ENCODE measurements around the gene PID1. TPM values are rescaled to one million over a fixed set of nuclear protein-coding genes. Genes with fewer than 3 reads are reported as not detected.

The PID1 gene
- total RNA-seq, 4 donors from 2014 or later, result 1.0 to 33.0 (median 8.4) TPM

- no peak overlapping the region for H3K4me3 ChIP-seq
- TF ChIP-seq CTCF (IDR thresholded peaks at IDR 0.05) (no peak), POLR2A (IDR thresholded peaks at IDR 0.05) (no peak)
- 79 to 94% methylated on average over 9 of the region's 9 CpGs for WGBS, 2 donors
- DNase-seq, result no peak
- H3K36me3 ChIP-seq, result no peaks in the 10 kb centered on the region
- no peaks in the 10 kb centered on the region for H3K9me3 ChIP-seq
- H3K27ac ChIP-seq, result no peak overlapping the region
- H3K4me1 ChIP-seq, result no peaks in the 10 kb centered on the region
- intact Hi-C loops (cut with DNase I), result no loop called here
- H3K27me3 ChIP-seq, result no peaks in the 10 kb centered on the region
These were observed 238.4 kb downstream of the PID1 start for GRCh38 chr2:229032608-229033234.

GRCh38 chr2:229027353-229028105 is 243.6 kb downstream of the PID1 start:
- Histone ChIP-seq H3K27ac (no peak overlapping the region), H3K4me1 (peaks cover 0 to 4% (median 0%) of the 10 kb centered on the region in 3 donors), H3K9me3 (no peaks in the 10 kb centered on the region), H3K36me3 (no peaks in the 10 kb centered on the region), H3K4me3 (no peak overlapping the region), H3K27me3 (no peaks in the 10 kb centered on the region)
- 71 to 81% methylated on average over 12 of the region's 12 CpGs for WGBS, 2 donors
- TF ChIP-seq POLR2A (IDR thresholded peaks at IDR 0.05) (no peak), CTCF (IDR thresholded peaks at IDR 0.05) (no peak)
- intact Hi-C loops (cut with DNase I), result no loop called here
- no peak for DNase-seq

GRCh38 chr2:229025653-229026052 is 245.4 kb downstream of the PID1 start:
- H3K27me3 ChIP-seq, result no peaks in the 10 kb centered on the region
- no peaks in the 10 kb centered on the region for H3K9me3 ChIP-seq
- H3K4me1 ChIP-seq, result peaks cover 0 to 4% (median 0%) of the 10 kb centered on the region in 3 donors
- no peak overlapping the region for H3K27ac ChIP-seq
- DNase-seq, result no peak
- H3K4me3 ChIP-seq, result no peak overlapping the region
- 85 to 86% methylated on average over 9 to 12 of the region's 20 CpGs for WGBS, 2 donors
- no peak for TF ChIP-seq CTCF (IDR thresholded peaks at IDR 0.05)
- TF ChIP-seq POLR2A (IDR thresholded peaks at IDR 0.05), result no peak
- no peaks in the 10 kb centered on the region for H3K36me3 ChIP-seq
- intact Hi-C loops (cut with DNase I), result no loop called here

GRCh38 chr2:229022652-229023051 is 248.4 kb downstream of the PID1 start:
- Histone ChIP-seq H3K4me3 (no peak overlapping the region), H3K4me1 (peaks cover 0 to 4% (median 0%) of the 10 kb centered on the region in 3 donors), H3K27ac (no peak overlapping the region), H3K36me3 (no peaks in the 10 kb centered on the region), H3K9me3 (no peaks in the 10 kb centered on the region), H3K27me3 (no peaks in the 10 kb centered on the region)
- WGBS, 2 donors, result 64 to 86% methylated on average over 1 of the region's 1 CpG
- no peak for DNase-seq
- intact Hi-C loops (cut with DNase I), result no loop called here
- TF ChIP-seq POLR2A (IDR thresholded peaks at IDR 0.05) (no peak), CTCF (IDR thresholded peaks at IDR 0.05) (no peak)

- WGBS, 2 donors, result 62 to 67% methylated on average over 5 of the region's 5 CpGs
- no peak for TF ChIP-seq CTCF (IDR thresholded peaks at IDR 0.05)
- TF ChIP-seq POLR2A (IDR thresholded peaks at IDR 0.05), result no peak
- H3K4me1 ChIP-seq, result peaks cover 0 to 4% (median 0%) of the 10 kb centered on the region in 3 donors
- no peak overlapping the region for H3K4me3 ChIP-seq
- intact Hi-C loops (cut with DNase I), result no loop called here
- no peaks in the 10 kb centered on the region for H3K36me3 ChIP-seq
- H3K27me3 ChIP-seq, result no peaks in the 10 kb centered on the region
- no peak for DNase-seq
- H3K27ac ChIP-seq, result no peak overlapping the region
- no peaks in the 10 kb centered on the region for H3K9me3 ChIP-seq
These were observed 249.0 kb downstream of the PID1 start for GRCh38 chr2:229022071-229022470.

All from esophagus squamous epithelium (tissue), 5 donors.